Measurements from ENCODE around the gene FAM229B.

DNA sequence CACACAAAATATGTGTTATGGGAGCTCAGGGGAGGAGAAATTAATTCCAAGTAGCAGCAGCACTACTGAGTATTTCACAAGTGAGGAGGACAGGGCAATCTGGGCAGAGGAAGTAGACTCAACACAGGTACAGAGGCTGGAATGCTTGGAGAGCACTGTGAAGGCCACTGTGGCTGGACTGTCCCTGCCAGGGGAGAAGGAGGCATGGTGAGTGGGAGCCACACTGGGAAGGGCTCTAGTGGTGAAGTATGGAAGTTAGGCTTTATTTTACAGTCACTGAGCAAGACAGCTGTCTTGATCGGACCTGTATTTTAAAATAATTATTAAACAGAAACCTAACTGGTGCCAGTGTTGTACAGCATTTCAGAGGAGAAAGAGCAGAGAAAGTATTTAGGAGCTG lies 28.8 kb downstream of the FAM229B start:
- TF ChIP-seq CTCF (IDR thresholded peaks at IDR 0.05) (peak in 2 of 4 donors; percentile 4 to 22), POLR2A (IDR thresholded peaks at IDR 0.05) (no peak)

Data from right lobe of liver (tissue), 4 donors.